ENCODE measurements around the gene MS4A7. TPM values are rescaled to one million over a fixed set of nuclear protein-coding genes. Genes with fewer than 3 reads are reported as not detected.
"Not testable (repeated sequence)": the region's sequence is repeated elsewhere in the genome, so short reads cannot be mapped to it uniquely, and the experiment has no call there.

MS4A7 gene
- total RNA-seq, 8 experiments from 2014 or later: 0.05 to 1.0 (median 0.24) TPM; not detected in 3

- no peak for ATAC-seq (replicated peaks in 6 of 8)
- WGBS, 10 experiments: 0 to 74% (median 14%) methylated on average over 1 to 2 of the region's 2 CpGs; no CpG with 5 or more reads in 1 of the 10 experiments
- H3K4me3 ChIP-seq: no peak overlapping the region
- no peak overlapping the region for H3K27ac ChIP-seq
- in situ Hi-C loops (cut with MboI; ENCODE audit: low pct_unique_long_range_greater_than_20kb in 2 of 9, low sequenced_read_pairs in 9 of 9, unreplicated experiment in 9 of 9): loop anchor here in 4 of 9 experiments (25.0 kb wide), 1 partner anchor 255 kb away; no protein-coding TSS in a partner anchor
- H3K4me1 ChIP-seq (replicated peaks in 1 of 2): no peaks in the 10 kb centered on the region
Measured at GRCh38 chr11:60357771-60358170, 20.6 kb upstream of the MS4A7 start.

- Histone ChIP-seq H3K4me3 (no peak overlapping the region), H3K27ac (no peak overlapping the region), H3K4me1 (replicated peaks in 1 of 2) (no peaks in the 10 kb centered on the region)
- in situ Hi-C loops (cut with MboI; ENCODE audit: low pct_unique_long_range_greater_than_20kb in 2 of 9, low sequenced_read_pairs in 9 of 9, unreplicated experiment in 9 of 9): loop anchor here in 4 of 9 experiments (10.0 to 25.0 kb wide), 2 partner anchors 124 to 252 kb away; no protein-coding TSS in a partner anchor
- WGBS, 10 experiments: 0 to 83% (median 45%) methylated on average over 1 to 2 of the region's 4 CpGs; no CpG with 5 or more reads in 4 of the 10 experiments
- no peak for ATAC-seq (replicated peaks in 6 of 8)
Measured at GRCh38 chr11:60360621-60361020, 17.7 kb upstream of the MS4A7 start.

- 0 to 56% (median 40%) methylated on average over 1 of the region's 1 CpG; no CpG with 5 or more reads in 5 of the 10 experiments for WGBS, 10 experiments
- no peak for ATAC-seq (replicated peaks in 6 of 8)
- Histone ChIP-seq H3K27ac (no peak overlapping the region), H3K4me3 (no peak overlapping the region), H3K4me1 (replicated peaks in 1 of 2) (no peaks in the 10 kb centered on the region)
- in situ Hi-C loops (cut with MboI; ENCODE audit: low pct_unique_long_range_greater_than_20kb in 2 of 9, low sequenced_read_pairs in 9 of 9, unreplicated experiment in 9 of 9): loop anchor here in 4 of 9 experiments (10.0 to 25.0 kb wide), 2 partner anchors 123 to 250 kb away; no protein-coding TSS in a partner anchor
Measured at GRCh38 chr11:60362241-60362640, 16.1 kb upstream of the MS4A7 start.

GRCh38 chr11:60363542-60364470 lies 14.5 kb upstream of the MS4A7 start:
- H3K4me3 ChIP-seq: no peak overlapping the region
- no peaks in the 10 kb centered on the region for H3K4me1 ChIP-seq (replicated peaks in 1 of 2)
- in situ Hi-C loops (cut with MboI; ENCODE audit: low pct_unique_long_range_greater_than_20kb in 2 of 9, low sequenced_read_pairs in 9 of 9, unreplicated experiment in 9 of 9): loop anchor here in 4 of 9 experiments (10.0 to 25.0 kb wide), 2 partner anchors 121 to 248 kb away; no protein-coding TSS in a partner anchor
- no peak overlapping the region for H3K27ac ChIP-seq
- 0 to 60% (median 44%) methylated on average over 1 to 7 of the region's 7 CpGs for WGBS, 10 experiments
- peak; percentile 50 to 88 (median 77) for ATAC-seq (replicated peaks in 6 of 8)

- WGBS, 10 experiments: 45 to 100% (median 73%) methylated on average over 3 to 13 of the region's 15 CpGs
- not testable (repeated sequence) for ATAC-seq (replicated peaks in 6 of 8); H3K27ac ChIP-seq; H3K4me1 ChIP-seq (replicated peaks in 1 of 2); H3K4me3 ChIP-seq
- in situ Hi-C loops (cut with MboI; ENCODE audit: low pct_unique_long_range_greater_than_20kb in 2 of 9, low sequenced_read_pairs in 9 of 9, unreplicated experiment in 9 of 9): loop anchor here in 4 of 9 experiments (10.0 to 25.0 kb wide), 2 partner anchors 118 to 246 kb away; no protein-coding TSS in a partner anchor
Measured at GRCh38 chr11:60366262-60366904, 11.9 kb upstream of the MS4A7 start.

GRCh38 chr11:60367009-60367408 lies 11.3 kb upstream of the MS4A7 start:
- 0 to 100% (median 43%) methylated on average over 1 to 2 of the region's 2 CpGs for WGBS, 10 experiments
- no peak overlapping the region for H3K27ac ChIP-seq
- ATAC-seq (replicated peaks in 6 of 8): peak in 2 of 8 experiments; percentile 13 to 42
- H3K4me3 ChIP-seq: no peak overlapping the region
- no peaks in the 10 kb centered on the region for H3K4me1 ChIP-seq (replicated peaks in 1 of 2)
- in situ Hi-C loops (cut with MboI; ENCODE audit: low pct_unique_long_range_greater_than_20kb in 2 of 9, low sequenced_read_pairs in 9 of 9, unreplicated experiment in 9 of 9): loop anchor here in 4 of 9 experiments (10.0 to 25.0 kb wide), 2 partner anchors 118 to 245 kb away; no protein-coding TSS in a partner anchor

GRCh38 chr11:60367896-60368295 lies 10.4 kb upstream of the MS4A7 start:
- H3K27ac ChIP-seq: no peak overlapping the region
- WGBS, 10 experiments: 43 to 100% (median 90%) methylated on average over 2 to 12 of the region's 19 CpGs; no CpG with 5 or more reads in 3 of the 10 experiments
- ATAC-seq (replicated peaks in 6 of 8): no peak
- no peaks in the 10 kb centered on the region for H3K4me1 ChIP-seq (replicated peaks in 1 of 2)
- H3K4me3 ChIP-seq: no peak overlapping the region
- in situ Hi-C loops (cut with MboI; ENCODE audit: low pct_unique_long_range_greater_than_20kb in 2 of 9, low sequenced_read_pairs in 9 of 9, unreplicated experiment in 9 of 9): loop anchor here in 4 of 9 experiments (10.0 to 25.0 kb wide), 2 partner anchors 117 to 244 kb away; no protein-coding TSS in a partner anchor

GRCh38 chr11:60370252-60370810 lies 8.0 kb upstream of the MS4A7 start:
- H3K4me3 ChIP-seq: no peak overlapping the region
- ATAC-seq (replicated peaks in 6 of 8): peak in 2 of 8 experiments; percentile 11 to 16
- no peak overlapping the region for H3K27ac ChIP-seq
- 0 to 95% (median 39%) methylated on average over 1 to 2 of the region's 2 CpGs; no CpG with 5 or more reads in 4 of the 10 experiments for WGBS, 10 experiments
- no peaks in the 10 kb centered on the region for H3K4me1 ChIP-seq (replicated peaks in 1 of 2)
- in situ Hi-C loops (cut with MboI; ENCODE audit: low pct_unique_long_range_greater_than_20kb in 2 of 9, low sequenced_read_pairs in 9 of 9, unreplicated experiment in 9 of 9): loop anchor here in 4 of 9 experiments (25.0 kb wide), 1 partner anchor 242 kb away; no protein-coding TSS in a partner anchor

- in situ Hi-C loops (cut with MboI; ENCODE audit: low pct_unique_long_range_greater_than_20kb in 2 of 9, low sequenced_read_pairs in 9 of 9, unreplicated experiment in 9 of 9): loop anchor here in 4 of 9 experiments (25.0 kb wide), 1 partner anchor 241 kb away; no protein-coding TSS in a partner anchor
- ATAC-seq (replicated peaks in 6 of 8): peak in 5 of 8 experiments; percentile 16 to 90 (median 74)
- WGBS, 10 experiments: 0 to 100% (median 85%) methylated on average over 1 to 5 of the region's 5 CpGs; no CpG with 5 or more reads in 1 of the 10 experiments
Measured at GRCh38 chr11:60370811-60371298, 7.5 kb upstream of the MS4A7 start.

GRCh38 chr11:60371386-60371785 lies 6.9 kb upstream of the MS4A7 start:
- 11 to 100% (median 79%) methylated on average over 2 to 3 of the region's 3 CpGs for WGBS, 10 experiments
- Histone ChIP-seq H3K4me3 (no peak overlapping the region), H3K27ac (no peak overlapping the region), H3K4me1 (replicated peaks in 1 of 2) (no peaks in the 10 kb centered on the region)
- no peak for ATAC-seq (replicated peaks in 6 of 8)
- in situ Hi-C loops (cut with MboI; ENCODE audit: low pct_unique_long_range_greater_than_20kb in 2 of 9, low sequenced_read_pairs in 9 of 9, unreplicated experiment in 9 of 9): loop anchor here in 4 of 9 experiments (25.0 kb wide), 1 partner anchor 241 kb away; no protein-coding TSS in a partner anchor

More at GRCh38 chr11:60370811-60371298, 7.5 kb upstream of the MS4A7 start:
- H3K4me3 ChIP-seq: no peak overlapping the region
- no peak overlapping the region for H3K27ac ChIP-seq
- no peaks in the 10 kb centered on the region for H3K4me1 ChIP-seq (replicated peaks in 1 of 2)

- in situ Hi-C loops (cut with MboI; ENCODE audit: low pct_unique_long_range_greater_than_20kb in 2 of 9, low sequenced_read_pairs in 9 of 9, unreplicated experiment in 9 of 9): loop anchor here in 4 of 9 experiments (25.0 kb wide), 1 partner anchor 240 kb away; no protein-coding TSS in a partner anchor
- Histone ChIP-seq H3K27ac (no peak overlapping the region), H3K4me1 (replicated peaks in 1 of 2) (no peaks in the 10 kb centered on the region), H3K4me3 (no peak overlapping the region)
- WGBS, 10 experiments: 0 to 80% (median 38%) methylated on average over 1 of the region's 1 CpG; no CpG with 5 or more reads in 3 of the 10 experiments
- no peak for ATAC-seq (replicated peaks in 6 of 8)
Measured at GRCh38 chr11:60371854-60372253, 6.5 kb upstream of the MS4A7 start.

GRCh38 chr11:60372767-60373166 lies 5.6 kb upstream of the MS4A7 start:
- in situ Hi-C loops (cut with MboI; ENCODE audit: low pct_unique_long_range_greater_than_20kb in 2 of 9, low sequenced_read_pairs in 9 of 9, unreplicated experiment in 9 of 9): loop anchor here in 4 of 9 experiments (25.0 kb wide), 1 partner anchor 240 kb away; no protein-coding TSS in a partner anchor
- WGBS, 10 experiments: 8 to 81% (median 33%) methylated on average over 1 to 3 of the region's 3 CpGs; no CpG with 5 or more reads in 1 of the 10 experiments
- no peak overlapping the region for H3K27ac ChIP-seq
- no peak for ATAC-seq (replicated peaks in 6 of 8)
- H3K4me1 ChIP-seq (replicated peaks in 1 of 2): no peaks in the 10 kb centered on the region
- H3K4me3 ChIP-seq: no peak overlapping the region

Measured in motor neuron (in vitro differentiated cells).